ENCODE results near the gene PACS1. TPM values are rescaled to one million over a fixed set of nuclear protein-coding genes. Genes with fewer than 3 reads are reported as not detected.

Gene PACS1
- total and polyA plus RNA-seq, 2 donors (not counting 1 experiment from before 2014, with no cell fraction given): 25.9 to 28.5 TPM

DNA sequence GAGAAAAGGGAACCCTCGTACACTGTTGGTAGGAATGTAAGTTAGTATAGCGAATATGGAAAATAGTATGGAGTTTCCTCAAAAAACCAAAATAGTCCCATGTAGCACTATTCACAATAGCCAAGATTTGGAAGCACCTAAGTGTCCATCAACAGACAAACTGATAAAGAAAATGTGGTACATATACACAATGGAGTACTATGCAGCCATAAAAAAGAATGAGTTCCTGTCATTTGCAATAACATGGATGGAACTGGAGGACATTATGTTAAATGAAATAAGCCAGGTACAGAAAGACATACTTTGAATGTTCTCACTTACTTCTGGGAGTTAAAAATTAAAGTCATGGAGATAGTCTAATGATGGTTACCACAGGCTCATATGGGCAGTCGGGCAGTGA lies 134.3 kb downstream of the PACS1 start:
- no peaks in the 10 kb centered on the region for H3K27me3 ChIP-seq (ENCODE audit: control insufficient read depth, insufficient read depth, low read length)
- H3K4me2 ChIP-seq (ENCODE audit: extremely low read depth, insufficient read depth, low read length): no peak overlapping the region
- H3K79me2 ChIP-seq (ENCODE audit: control insufficient read depth, insufficient read depth, low read length): no peaks in the 10 kb centered on the region
- no peak for TF ChIP-seq EZH2 (IDR thresholded peaks at IDR 0.05; ENCODE audit: low read length, missing control alignments)
- TF ChIP-seq CTCF (conservative IDR thresholded peaks at IDR 0.05 in 1 of 2, IDR thresholded peaks at IDR 0.05 in 1 of 2; ENCODE audit: low read depth in 1 of 2, low read length in 2 of 2): no peak
- H3K4me3 ChIP-seq (replicated peaks in 1 of 4; ENCODE audit: control extremely low read depth in 1 of 4, insufficient read depth in 1 of 4, low read depth in 3 of 4, low read length in 4 of 4): no peak overlapping the region
- peaks cover 2% of the 10 kb centered on the region for H3K4me1 ChIP-seq (ENCODE audit: control insufficient read depth, extremely low read depth, insufficient read depth, low read length)
- no peak overlapping the region for H2AFZ ChIP-seq (ENCODE audit: low read length)
- no peaks in the 10 kb centered on the region for H3K9me3 ChIP-seq (ENCODE audit: control insufficient read depth, insufficient read depth, low read depth, low read length)
- no peak overlapping the region for H3K27ac ChIP-seq (ENCODE audit: insufficient read depth, low read length)
- no peaks in the 10 kb centered on the region for H3K36me3 ChIP-seq (ENCODE audit: control insufficient read depth, insufficient read depth, low read length)
- DNase-seq (ENCODE audit: low read depth in 2 of 2): no peak
- no peak overlapping the region for H3K9ac ChIP-seq (ENCODE audit: insufficient read depth, low read length)
- no peaks in the 10 kb centered on the region for H4K20me1 ChIP-seq (ENCODE audit: control insufficient read depth, extremely low read depth, insufficient read depth, low read length)

GRCh38 chr11:66207816-66208215 lies 137.7 kb downstream of the PACS1 start:
- no peak for DNase-seq (ENCODE audit: low read depth in 2 of 2)
- Histone ChIP-seq H3K9ac (ENCODE audit: insufficient read depth, low read length) (no peak overlapping the region), H3K79me2 (ENCODE audit: control insufficient read depth, insufficient read depth, low read length) (no peaks in the 10 kb centered on the region), H4K20me1 (ENCODE audit: control insufficient read depth, extremely low read depth, insufficient read depth, low read length) (no peaks in the 10 kb centered on the region), H3K9me3 (ENCODE audit: control insufficient read depth, insufficient read depth, low read depth, low read length) (no peaks in the 10 kb centered on the region), H2AFZ (ENCODE audit: low read length) (no peak overlapping the region), H3K4me1 (ENCODE audit: control insufficient read depth, extremely low read depth, insufficient read depth, low read length) (peaks cover 2% of the 10 kb centered on the region), H3K36me3 (ENCODE audit: control insufficient read depth, insufficient read depth, low read length) (no peaks in the 10 kb centered on the region), H3K4me3 (replicated peaks in 1 of 4; ENCODE audit: control extremely low read depth in 1 of 4, insufficient read depth in 1 of 4, low read depth in 3 of 4, low read length in 4 of 4) (no peak overlapping the region), H3K27me3 (ENCODE audit: control insufficient read depth, insufficient read depth, low read length) (no peaks in the 10 kb centered on the region), H3K27ac (ENCODE audit: insufficient read depth, low read length) (no peak overlapping the region), H3K4me2 (ENCODE audit: extremely low read depth, insufficient read depth, low read length) (no peak overlapping the region)
- TF ChIP-seq CTCF (conservative IDR thresholded peaks at IDR 0.05 in 1 of 2, IDR thresholded peaks at IDR 0.05 in 1 of 2; ENCODE audit: low read depth in 1 of 2, low read length in 2 of 2): no peak
- TF ChIP-seq EZH2 (IDR thresholded peaks at IDR 0.05; ENCODE audit: low read length, missing control alignments): no peak

GRCh38 chr11:66211100-66211499 lies 141.0 kb downstream of the PACS1 start:
- no peak overlapping the region for H3K9ac ChIP-seq (ENCODE audit: insufficient read depth, low read length)
- no peak overlapping the region for H2AFZ ChIP-seq (ENCODE audit: low read length)
- peaks cover 2% of the 10 kb centered on the region for H3K4me1 ChIP-seq (ENCODE audit: control insufficient read depth, extremely low read depth, insufficient read depth, low read length)
- no peaks in the 10 kb centered on the region for H3K9me3 ChIP-seq (ENCODE audit: control insufficient read depth, insufficient read depth, low read depth, low read length)
- no peaks in the 10 kb centered on the region for H4K20me1 ChIP-seq (ENCODE audit: control insufficient read depth, extremely low read depth, insufficient read depth, low read length)
- no peak overlapping the region for H3K27ac ChIP-seq (ENCODE audit: insufficient read depth, low read length)
- H3K4me2 ChIP-seq (ENCODE audit: extremely low read depth, insufficient read depth, low read length): no peak overlapping the region
- H3K36me3 ChIP-seq (ENCODE audit: control insufficient read depth, insufficient read depth, low read length): no peaks in the 10 kb centered on the region
- H3K4me3 ChIP-seq (replicated peaks in 1 of 4; ENCODE audit: control extremely low read depth in 1 of 4, insufficient read depth in 1 of 4, low read depth in 3 of 4, low read length in 4 of 4): no peak overlapping the region
- TF ChIP-seq EZH2 (IDR thresholded peaks at IDR 0.05; ENCODE audit: low read length, missing control alignments) (no peak), CTCF (conservative IDR thresholded peaks at IDR 0.05 in 1 of 2, IDR thresholded peaks at IDR 0.05 in 1 of 2; ENCODE audit: low read depth in 1 of 2, low read length in 2 of 2) (no peak)
- DNase-seq (ENCODE audit: low read depth in 2 of 2): no peak
- H3K79me2 ChIP-seq (ENCODE audit: control insufficient read depth, insufficient read depth, low read length): no peaks in the 10 kb centered on the region
- H3K27me3 ChIP-seq (ENCODE audit: control insufficient read depth, insufficient read depth, low read length): no peaks in the 10 kb centered on the region

Measured in fibroblast of lung (primary cell).